HEK293 (cell line): Measurements from ENCODE around the gene UBQLN2.

Source experiments
- CTCF ChIP-seq: fragments of 450-650 bp; formaldehyde crosslinking; IDR thresholded peaks from 2 replicates; pipeline ENCODE4 v1.5.1; 2016; ENCODE audit warnings: missing biosample characterization, missing genetic modification characterization
- REST ChIP-seq: fragments of 450-650 bp; formaldehyde crosslinking; IDR thresholded peaks from 2 replicates; pipeline ENCODE4 v1.5.1; 2016; ENCODE audit warnings: missing biosample characterization, missing genetic modification characterization
- TCF7L2 ChIP-seq: IDR thresholded peaks from 2 replicates; pipeline ENCODE4 v1.6.1; 2011; ENCODE audit warnings: low read depth, mild to moderate bottlenecking, inconsistent platforms, low read length, moderate library complexity, borderline replicate concordance
- ZBTB1 ChIP-seq: fragments of 450-650 bp; formaldehyde crosslinking; IDR thresholded peaks from 2 replicates; pipeline ENCODE4 v1.5.1; 2016; ENCODE audit warnings: missing biosample characterization, missing genetic modification characterization
- TF ChIP-seq, protein P1 (sequence below): fragments of 450-650 bp; formaldehyde crosslinking; IDR thresholded peaks from 2 replicates; pipeline ENCODE4 v1.5.1; 2016; ENCODE audit warnings: missing biosample characterization, missing genetic modification characterization
- TF ChIP-seq, protein P2 (sequence below): fragments of 450-650 bp; formaldehyde crosslinking; IDR thresholded peaks from 2 replicates; pipeline ENCODE4 v1.5.1; 2016; ENCODE audit warnings: missing biosample characterization, missing genetic modification characterization, low read depth

- TF ChIP-seq REST (tag by site-specific recombination) = no peak
- TF ChIP-seq, protein P1, sequence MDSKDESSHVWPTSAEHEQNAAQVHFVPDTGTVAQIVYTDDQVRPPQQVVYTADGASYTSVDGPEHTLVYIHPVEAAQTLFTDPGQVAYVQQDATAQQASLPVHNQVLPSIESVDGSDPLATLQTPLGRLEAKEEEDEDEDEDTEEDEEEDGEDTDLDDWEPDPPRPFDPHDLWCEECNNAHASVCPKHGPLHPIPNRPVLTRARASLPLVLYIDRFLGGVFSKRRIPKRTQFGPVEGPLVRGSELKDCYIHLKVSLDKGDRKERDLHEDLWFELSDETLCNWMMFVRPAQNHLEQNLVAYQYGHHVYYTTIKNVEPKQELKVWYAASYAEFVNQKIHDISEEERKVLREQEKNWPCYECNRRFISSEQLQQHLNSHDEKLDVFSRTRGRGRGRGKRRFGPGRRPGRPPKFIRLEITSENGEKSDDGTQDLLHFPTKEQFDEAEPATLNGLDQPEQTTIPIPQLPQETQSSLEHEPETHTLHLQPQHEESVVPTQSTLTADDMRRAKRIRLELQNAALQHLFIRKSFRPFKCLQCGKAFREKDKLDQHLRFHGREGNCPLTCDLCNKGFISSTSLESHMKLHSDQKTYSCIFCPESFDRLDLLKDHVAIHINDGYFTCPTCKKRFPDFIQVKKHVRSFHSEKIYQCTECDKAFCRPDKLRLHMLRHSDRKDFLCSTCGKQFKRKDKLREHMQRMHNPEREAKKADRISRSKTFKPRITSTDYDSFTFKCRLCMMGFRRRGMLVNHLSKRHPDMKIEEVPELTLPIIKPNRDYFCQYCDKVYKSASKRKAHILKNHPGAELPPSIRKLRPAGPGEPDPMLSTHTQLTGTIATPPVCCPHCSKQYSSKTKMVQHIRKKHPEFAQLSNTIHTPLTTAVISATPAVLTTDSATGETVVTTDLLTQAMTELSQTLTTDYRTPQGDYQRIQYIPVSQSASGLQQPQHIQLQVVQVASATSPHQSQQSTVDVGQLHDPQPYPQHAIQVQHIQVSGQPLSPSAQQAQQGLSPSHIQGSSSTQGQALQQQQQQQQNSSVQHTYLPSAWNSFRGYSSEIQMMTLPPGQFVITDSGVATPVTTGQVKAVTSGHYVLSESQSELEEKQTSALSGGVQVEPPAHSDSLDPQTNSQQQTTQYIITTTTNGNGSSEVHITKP (tag by site-specific recombination) = no peak
- TF ChIP-seq CTCF (tag by site-specific recombination) = no peak
- TF ChIP-seq, protein P2, sequence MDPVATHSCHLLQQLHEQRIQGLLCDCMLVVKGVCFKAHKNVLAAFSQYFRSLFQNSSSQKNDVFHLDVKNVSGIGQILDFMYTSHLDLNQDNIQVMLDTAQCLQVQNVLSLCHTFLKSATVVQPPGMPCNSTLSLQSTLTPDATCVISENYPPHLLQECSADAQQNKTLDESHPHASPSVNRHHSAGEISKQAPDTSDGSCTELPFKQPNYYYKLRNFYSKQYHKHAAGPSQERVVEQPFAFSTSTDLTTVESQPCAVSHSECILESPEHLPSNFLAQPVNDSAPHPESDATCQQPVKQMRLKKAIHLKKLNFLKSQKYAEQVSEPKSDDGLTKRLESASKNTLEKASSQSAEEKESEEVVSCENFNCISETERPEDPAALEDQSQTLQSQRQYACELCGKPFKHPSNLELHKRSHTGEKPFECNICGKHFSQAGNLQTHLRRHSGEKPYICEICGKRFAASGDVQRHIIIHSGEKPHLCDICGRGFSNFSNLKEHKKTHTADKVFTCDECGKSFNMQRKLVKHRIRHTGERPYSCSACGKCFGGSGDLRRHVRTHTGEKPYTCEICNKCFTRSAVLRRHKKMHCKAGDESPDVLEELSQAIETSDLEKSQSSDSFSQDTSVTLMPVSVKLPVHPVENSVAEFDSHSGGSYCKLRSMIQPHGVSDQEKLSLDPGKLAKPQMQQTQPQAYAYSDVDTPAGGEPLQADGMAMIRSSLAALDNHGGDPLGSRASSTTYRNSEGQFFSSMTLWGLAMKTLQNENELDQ = no peak
- no peak for TF ChIP-seq ZBTB1
- no peak for TF ChIP-seq TCF7L2
These were observed 37.6 kb downstream of the UBQLN2 start for GRCh38 chrX:56600987-56601386.
